MM.1S (cell line): Measurements from ENCODE around the gene MTHFD1L.
"Not testable (repeated sequence)": the region's sequence is repeated elsewhere in the genome, so short reads cannot be mapped to it uniquely, and the experiment has no call there.

Experiments
- DNase-seq: peaks from one replicate; pipeline ENCODE4 v3.0.0-alpha.2; 2015
- H2AFZ ChIP-seq: fragments of 300-600 bp; sonication (generic); 2 replicates; pipeline ENCODE4 v1.6.0; 2016; ENCODE audit warnings: antibody characterized with exemption, low read length
- H3F3A ChIP-seq: fragments of 300-600 bp; sonication (generic); 2 replicates; pipeline ENCODE4 v1.6.1; 2016; ENCODE audit warnings: mild to moderate bottlenecking, antibody characterized with exemption, low read length, moderate library complexity, mixed read lengths; ENCODE audit not compliant: insufficient read depth
- H3K27ac ChIP-seq: fragments of 300-600 bp; sonication (generic); 2 replicates; pipeline ENCODE4 v1.5.1; 2016; ENCODE audit warnings: mild to moderate bottlenecking, low read length
- H3K27me3 ChIP-seq: fragments of 300-600 bp; sonication (generic); replicated peaks from 2 replicates; pipeline ENCODE4 v1.6.0; 2016; ENCODE audit warnings: low read length; ENCODE audit not compliant: insufficient read depth
- H3K36me3 ChIP-seq: fragments of 300-600 bp; sonication (generic); replicated peaks from 2 replicates; pipeline ENCODE4 v1.6.1; 2016; ENCODE audit warnings: mild to moderate bottlenecking, low read length, mixed read lengths; ENCODE audit not compliant: insufficient read depth
- H3K4me1 ChIP-seq: fragments of 300-600 bp; sonication (generic); 2 replicates; pipeline ENCODE4 v1.6.1; 2016; ENCODE audit warnings: low read length, mixed read lengths
- H3K4me2 ChIP-seq: fragments of 300-600 bp; sonication (generic); 2 replicates; pipeline ENCODE4 v1.6.0; 2016; ENCODE audit warnings: low read depth, low read length
- H3K4me3 ChIP-seq: fragments of 300-600 bp; sonication (generic); 2 replicates; pipeline ENCODE4 v1.5.1; 2016; ENCODE audit warnings: low read length, mixed read lengths
- H3K79me2 ChIP-seq: fragments of 300-600 bp; sonication (generic); 2 replicates; pipeline ENCODE4 v1.6.1; 2016; ENCODE audit warnings: mixed run types, low read length, mixed read lengths
- H3K9ac ChIP-seq: fragments of 300-600 bp; sonication (generic); 2 replicates; pipeline ENCODE4 v1.6.1; 2016; ENCODE audit warnings: low read length, mixed read lengths
- H3K9me2 ChIP-seq: fragments of 300-600 bp; sonication (generic); replicated peaks from 2 replicates; pipeline ENCODE4 v1.6.1; 2016; ENCODE audit warnings: mild to moderate bottlenecking, low read length, mixed read lengths; ENCODE audit not compliant: insufficient read depth
- H3K9me3 ChIP-seq: fragments of 300-600 bp; sonication (generic); replicated peaks from 2 replicates; pipeline ENCODE4 v1.6.1; 2016; ENCODE audit warnings: mild to moderate bottlenecking, low read length, mixed read lengths; ENCODE audit not compliant: insufficient read depth
- H4K20me1 ChIP-seq: fragments of 300-600 bp; sonication (generic); 2 replicates; pipeline ENCODE4 v1.6.1; 2016; ENCODE audit warnings: mild to moderate bottlenecking, low read length, moderate library complexity, mixed read lengths; ENCODE audit not compliant: insufficient read depth
- CTCF ChIP-seq: fragments of 300-600 bp; sonication (generic); IDR thresholded peaks from 2 replicates; pipeline ENCODE4 v1.5.1; 2016; ENCODE audit warnings: antibody characterized with exemption, low read length, mixed read lengths
- EZH2 ChIP-seq: fragments of 300-600 bp; sonication (generic); optimal IDR thresholded peaks from 2 replicates; pipeline ENCODE3; 2017; ENCODE audit warnings: low read depth, mild to moderate bottlenecking, antibody characterized with exemption, low read length, mixed read lengths
- EZH2phosphoT487 ChIP-seq: fragments of 300-600 bp; sonication (generic); IDR thresholded peaks from 2 replicates; pipeline ENCODE4 v1.6.1; 2018; ENCODE audit warnings: antibody characterized with exemption, low read length

The MTHFD1L gene

GRCh38 chr6:151110576-151110905 is 245.0 kb downstream of the MTHFD1L start:
- DNase-seq, result no peak
- Histone ChIP-seq H3K9me2 (no peaks in the 10 kb centered on the region), H3K4me1 (no peaks in the 10 kb centered on the region), H3F3A (no peaks in the 10 kb centered on the region), H3K27me3 (no peaks in the 10 kb centered on the region), H3K79me2 (no peaks in the 10 kb centered on the region), H3K9me3 (no peaks in the 10 kb centered on the region), H3K4me3 (no peak overlapping the region), H2AFZ (no peak overlapping the region), H3K9ac (no peak overlapping the region), H3K36me3 (no peaks in the 10 kb centered on the region), H3K27ac (no peak overlapping the region), H3K4me2 (no peak overlapping the region), H4K20me1 (no peaks in the 10 kb centered on the region)
- TF ChIP-seq EZH2phosphoT487, result no peak
- TF ChIP-seq CTCF, result no peak
- no peak for TF ChIP-seq EZH2

- DNase-seq, result no peak
- no peak overlapping the region for H3K4me3 ChIP-seq
- no peak overlapping the region for H3K27ac ChIP-seq
- no peak overlapping the region for H3K4me2 ChIP-seq
- no peaks in the 10 kb centered on the region for H3K9me3 ChIP-seq
- TF ChIP-seq EZH2phosphoT487 (no peak), EZH2 (no peak), CTCF (no peak)
- no peaks in the 10 kb centered on the region for H3K79me2 ChIP-seq
- no peaks in the 10 kb centered on the region for H4K20me1 ChIP-seq
- H3K27me3 ChIP-seq, result no peaks in the 10 kb centered on the region
- H2AFZ ChIP-seq, result no peak overlapping the region
- H3K36me3 ChIP-seq, result no peaks in the 10 kb centered on the region
- no peak overlapping the region for H3K9ac ChIP-seq
- H3K4me1 ChIP-seq, result no peaks in the 10 kb centered on the region
- no peaks in the 10 kb centered on the region for H3F3A ChIP-seq
- H3K9me2 ChIP-seq, result no peaks in the 10 kb centered on the region
Measured at GRCh38 chr6:151111670-151112069, 246.2 kb downstream of the MTHFD1L start.

GRCh38 chr6:151112130-151112529 is 246.6 kb downstream of the MTHFD1L start:
- Histone ChIP-seq H3K9ac (no peak overlapping the region), H3K4me1 (no peaks in the 10 kb centered on the region), H3K4me2 (no peak overlapping the region), H3K9me3 (no peaks in the 10 kb centered on the region), H3F3A (no peaks in the 10 kb centered on the region), H3K4me3 (no peak overlapping the region), H2AFZ (no peak overlapping the region), H4K20me1 (no peaks in the 10 kb centered on the region), H3K36me3 (no peaks in the 10 kb centered on the region), H3K9me2 (no peaks in the 10 kb centered on the region), H3K27ac (no peak overlapping the region), H3K79me2 (no peaks in the 10 kb centered on the region), H3K27me3 (no peaks in the 10 kb centered on the region)
- TF ChIP-seq EZH2phosphoT487, result no peak
- TF ChIP-seq EZH2, result no peak
- TF ChIP-seq CTCF, result no peak
- DNase-seq, result no peak

- H3K9me2 ChIP-seq, H3K27me3 ChIP-seq, H3K4me2 ChIP-seq, H2AFZ ChIP-seq, H3K79me2 ChIP-seq, H4K20me1 ChIP-seq, H3K4me3 ChIP-seq, H3K36me3 ChIP-seq, H3K9me3 ChIP-seq, H3F3A ChIP-seq, DNase-seq, H3K27ac ChIP-seq, H3K9ac ChIP-seq, H3K4me1 ChIP-seq: not testable (repeated sequence)
Measured at GRCh38 chr6:151112884-151113283, 247.4 kb downstream of the MTHFD1L start.
